Thyroid gland (tissue), 4 donors: ENCODE measurements around the gene WIPF2.

Source experiments
- CTCF ChIP-seq, 6 experiments: fragments of 200-600 bp in 3 of 6; fragments of 450-650 bp in 3 of 6; sonication (generic) in 3 of 6; IDR thresholded peaks; one replicate each; pipeline ENCODE4 v1.5.1; 2016 to 2019; ENCODE audit warnings: antibody characterized with exemption in 6 of 6, mild to moderate bottlenecking in 2 of 6, inconsistent platforms in 1 of 6, moderate library complexity in 1 of 6
- POLR2A ChIP-seq, 2 donors: fragments of 450-650 bp; IDR thresholded peaks; one replicate each; pipeline ENCODE4 v1.6.1; 2017; ENCODE audit warnings: antibody characterized with exemption in 2 of 2, mild to moderate bottlenecking in 2 of 2, moderate library complexity in 1 of 2

DNA sequence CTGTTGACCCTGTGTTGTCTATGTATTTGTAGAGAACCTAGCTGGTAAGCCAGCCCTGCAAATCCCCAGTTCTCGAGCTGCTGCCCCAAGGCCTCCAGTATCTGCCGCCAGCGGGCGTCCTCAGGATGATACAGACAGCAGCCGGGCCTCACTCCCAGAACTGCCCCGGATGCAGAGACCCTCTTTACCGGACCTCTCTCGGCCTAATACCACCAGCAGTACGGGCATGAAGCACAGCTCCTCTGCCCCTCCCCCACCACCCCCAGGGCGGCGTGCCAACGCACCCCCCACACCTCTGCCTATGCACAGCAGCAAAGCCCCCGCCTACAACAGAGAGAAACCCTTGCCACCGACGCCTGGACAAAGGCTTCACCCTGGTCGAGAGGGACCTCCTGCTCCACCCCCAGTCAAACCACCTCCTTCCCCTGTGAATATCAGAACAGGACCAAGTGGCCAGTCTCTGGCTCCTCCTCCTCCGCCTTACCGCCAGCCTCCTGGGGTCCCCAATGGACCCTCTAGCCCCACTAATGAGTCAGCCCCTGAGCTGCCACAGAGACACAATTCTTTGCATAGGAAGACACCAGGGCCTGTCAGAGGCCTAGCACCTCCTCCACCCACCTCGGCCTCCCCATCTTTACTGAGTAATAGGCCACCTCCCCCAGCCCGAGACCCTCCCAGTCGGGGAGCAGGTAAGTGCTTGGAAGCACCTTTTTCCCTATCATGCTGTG, 45.5 kb downstream of the WIPF2 start:
- TF ChIP-seq POLR2A (IDR thresholded peaks at IDR 0.05) (no peak), CTCF (IDR thresholded peaks at IDR 0.05) (no peak)
